Mesodermal cell (in vitro differentiated cells): ENCODE data around the gene TANC1.
A peak's percentile ranks its signal among the peaks of the same experiment; 100 is the strongest.
"Not testable (repeated sequence)": the region's sequence is repeated elsewhere in the genome, so short reads cannot be mapped to it uniquely, and the experiment has no call there.

ENCODE experiments used
- H3K27ac ChIP-seq: 2 replicates; pipeline ENCODE4 v1.7.0; 2013; ENCODE audit warnings: mild to moderate bottlenecking, low read depth, low read length, moderate library complexity; ENCODE audit not compliant: severe bottlenecking
- H3K36me3 ChIP-seq: 2 replicates; pipeline ENCODE4 v1.7.1; 2013; ENCODE audit warnings: mild to moderate bottlenecking, low read length, moderate library complexity; ENCODE audit not compliant: control insufficient read depth, insufficient read depth
- H3K4me1 ChIP-seq: one replicate; pipeline ENCODE4 v1.7.1; 2013; ENCODE audit warnings: mild to moderate bottlenecking, low read length; ENCODE audit not compliant: insufficient read depth, control insufficient read depth, poor library complexity, severe bottlenecking
- H3K4me3 ChIP-seq: 2 replicates; pipeline ENCODE4 v1.7.0; 2013; ENCODE audit warnings: low read length, control low read depth, mild to moderate bottlenecking; ENCODE audit not compliant: insufficient read depth, poor library complexity, severe bottlenecking; ENCODE audit errors: extremely low read depth
- H3K9me3 ChIP-seq: 2 replicates; pipeline ENCODE4 v1.7.1; 2013; ENCODE audit warnings: mild to moderate bottlenecking, low read length, moderate library complexity; ENCODE audit not compliant: control insufficient read depth
- whole genome bisulfite sequencing, 2 experiments: methylation state at CpG; one replicate each; pipeline ENCODE4 v1.1.5; 2013; ENCODE audit warnings: missing lambda C conversion rate in 2 of 2; ENCODE audit not compliant: insufficient coverage in 2 of 2; 5-methylcytosine and 5-hydroxymethylcytosine counted together

The TANC1 gene

GRCh38 chr2:159086342-159086741, 117.9 kb downstream of the TANC1 start:
- WGBS, 2 experiments = 75 to 100% methylated on average over 1 of the region's 1 CpG
- Histone ChIP-seq H3K36me3 (peaks cover 25% of the 10 kb centered on the region), H3K4me1 (peaks cover 46% of the 10 kb centered on the region), H3K9me3 (no peaks in the 10 kb centered on the region), H3K27ac (no peak overlapping the region), H3K4me3 (no peak overlapping the region)

GRCh38 chr2:159086826-159087225, 118.4 kb downstream of the TANC1 start:
- no peaks in the 10 kb centered on the region for H3K9me3 ChIP-seq
- H3K27ac ChIP-seq = no peak overlapping the region
- peaks cover 51% of the 10 kb centered on the region for H3K4me1 ChIP-seq
- 84 to 98% methylated on average over 3 of the region's 4 CpGs for WGBS, 2 experiments
- no peak overlapping the region for H3K4me3 ChIP-seq
- H3K36me3 ChIP-seq = peaks cover 25% of the 10 kb centered on the region

- Histone ChIP-seq H3K36me3 (peaks cover 20% of the 10 kb centered on the region), H3K4me3 (no peak overlapping the region), H3K27ac (no peak overlapping the region), H3K4me1 (peaks cover 67% of the 10 kb centered on the region), H3K9me3 (no peaks in the 10 kb centered on the region)
- WGBS, 2 experiments = no CpG with 5 or more reads among the region's 1 CpG
Observed at GRCh38 chr2:159088906-159089305, 120.5 kb downstream of the TANC1 start.

- H3K27ac ChIP-seq = no peak overlapping the region
- H3K4me3 ChIP-seq = no peak overlapping the region
- H3K9me3 ChIP-seq = no peaks in the 10 kb centered on the region
- H3K36me3 ChIP-seq = peaks cover 20% of the 10 kb centered on the region
- peaks cover 67% of the 10 kb centered on the region for H3K4me1 ChIP-seq
- 86 to 100% methylated on average over 3 of the region's 3 CpGs for WGBS, 2 experiments
Observed at GRCh38 chr2:159089543-159089942, 121.1 kb downstream of the TANC1 start.

- H3K27ac ChIP-seq = peak overlapping the region; percentile 83
- H3K4me1 ChIP-seq = peaks cover 67% of the 10 kb centered on the region
- WGBS, 2 experiments = 80 to 90% methylated on average over 8 to 9 of the region's 11 CpGs
- H3K36me3 ChIP-seq = peaks cover 21% of the 10 kb centered on the region
- H3K9me3 ChIP-seq = peaks cover 5% of the 10 kb centered on the region
- H3K4me3 ChIP-seq = no peak overlapping the region
Observed at GRCh38 chr2:159090514-159091201, 122.2 kb downstream of the TANC1 start.

GRCh38 chr2:159091381-159091780, 122.9 kb downstream of the TANC1 start:
- Histone ChIP-seq H3K36me3 (peaks cover 21% of the 10 kb centered on the region), H3K9me3 (peaks cover 9% of the 10 kb centered on the region), H3K27ac (peak overlapping the region; percentile 83), H3K4me1 (peaks cover 64% of the 10 kb centered on the region), H3K4me3 (no peak overlapping the region)
- 40% methylated on average over 1 of the region's 2 CpGs; no CpG with 5 or more reads in 1 of the 2 experiments for WGBS, 2 experiments

GRCh38 chr2:159091976-159092375, 123.5 kb downstream of the TANC1 start:
- Histone ChIP-seq H3K27ac (peak overlapping the region; percentile 83), H3K9me3 (peaks cover 9% of the 10 kb centered on the region), H3K4me1 (peaks cover 61% of the 10 kb centered on the region), H3K4me3 (no peak overlapping the region), H3K36me3 (peaks cover 22% of the 10 kb centered on the region)
- 94 to 97% methylated on average over 3 of the region's 4 CpGs for WGBS, 2 experiments

- WGBS, 2 experiments = 83 to 86% methylated on average over 1 of the region's 2 CpGs
- H3K4me3 ChIP-seq = no peak overlapping the region
- peaks cover 36% of the 10 kb centered on the region for H3K36me3 ChIP-seq
- no peak overlapping the region for H3K27ac ChIP-seq
- peaks cover 9% of the 10 kb centered on the region for H3K9me3 ChIP-seq
- H3K4me1 ChIP-seq = peaks cover 50% of the 10 kb centered on the region
Observed at GRCh38 chr2:159093497-159093896, 125.1 kb downstream of the TANC1 start.

GRCh38 chr2:159094173-159094737, 125.8 kb downstream of the TANC1 start:
- WGBS, 2 experiments = 93 to 97% methylated on average over 8 to 9 of the region's 10 CpGs
- Histone ChIP-seq H3K36me3 (peaks cover 40% of the 10 kb centered on the region), H3K27ac (no peak overlapping the region), H3K4me1 (peaks cover 50% of the 10 kb centered on the region), H3K9me3 (peaks cover 9% of the 10 kb centered on the region), H3K4me3 (no peak overlapping the region)

- Histone ChIP-seq H3K4me3 (no peak overlapping the region), H3K27ac (no peak overlapping the region), H3K36me3 (peaks cover 29% of the 10 kb centered on the region), H3K4me1 (peaks cover 46% of the 10 kb centered on the region), H3K9me3 (peaks cover 9% of the 10 kb centered on the region)
- WGBS, 2 experiments = no CpG with 5 or more reads among the region's 1 CpG
Observed at GRCh38 chr2:159095813-159096212, 127.4 kb downstream of the TANC1 start.

GRCh38 chr2:159096302-159096855, 127.9 kb downstream of the TANC1 start:
- peaks cover 25% of the 10 kb centered on the region for H3K36me3 ChIP-seq
- H3K4me1 ChIP-seq = peaks cover 40% of the 10 kb centered on the region
- H3K27ac ChIP-seq, H3K4me3 ChIP-seq, H3K9me3 ChIP-seq: not testable (repeated sequence)
- WGBS, 2 experiments = 88 to 90% methylated on average over 8 of the region's 8 CpGs
